GM18508 (cell line): Measurements from ENCODE around the gene THEMIS.
"Not testable (repeated sequence)": the region's sequence is repeated elsewhere in the genome, so short reads cannot be mapped to it uniquely, and the experiment has no call there.

Source experiments
- ATAC-seq: cut with Tn5 transposase; IDR thresholded peaks from one replicate; pipeline ENCODE4 v1.9.1; 2021; ENCODE audit warnings: moderate number of reproducible peaks; ENCODE audit not compliant: insufficient read depth, unreplicated experiment

Gene THEMIS, protein sequence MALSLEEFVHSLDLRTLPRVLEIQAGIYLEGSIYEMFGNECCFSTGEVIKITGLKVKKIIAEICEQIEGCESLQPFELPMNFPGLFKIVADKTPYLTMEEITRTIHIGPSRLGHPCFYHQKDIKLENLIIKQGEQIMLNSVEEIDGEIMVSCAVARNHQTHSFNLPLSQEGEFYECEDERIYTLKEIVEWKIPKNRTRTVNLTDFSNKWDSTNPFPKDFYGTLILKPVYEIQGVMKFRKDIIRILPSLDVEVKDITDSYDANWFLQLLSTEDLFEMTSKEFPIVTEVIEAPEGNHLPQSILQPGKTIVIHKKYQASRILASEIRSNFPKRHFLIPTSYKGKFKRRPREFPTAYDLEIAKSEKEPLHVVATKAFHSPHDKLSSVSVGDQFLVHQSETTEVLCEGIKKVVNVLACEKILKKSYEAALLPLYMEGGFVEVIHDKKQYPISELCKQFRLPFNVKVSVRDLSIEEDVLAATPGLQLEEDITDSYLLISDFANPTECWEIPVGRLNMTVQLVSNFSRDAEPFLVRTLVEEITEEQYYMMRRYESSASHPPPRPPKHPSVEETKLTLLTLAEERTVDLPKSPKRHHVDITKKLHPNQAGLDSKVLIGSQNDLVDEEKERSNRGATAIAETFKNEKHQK

DNA sequence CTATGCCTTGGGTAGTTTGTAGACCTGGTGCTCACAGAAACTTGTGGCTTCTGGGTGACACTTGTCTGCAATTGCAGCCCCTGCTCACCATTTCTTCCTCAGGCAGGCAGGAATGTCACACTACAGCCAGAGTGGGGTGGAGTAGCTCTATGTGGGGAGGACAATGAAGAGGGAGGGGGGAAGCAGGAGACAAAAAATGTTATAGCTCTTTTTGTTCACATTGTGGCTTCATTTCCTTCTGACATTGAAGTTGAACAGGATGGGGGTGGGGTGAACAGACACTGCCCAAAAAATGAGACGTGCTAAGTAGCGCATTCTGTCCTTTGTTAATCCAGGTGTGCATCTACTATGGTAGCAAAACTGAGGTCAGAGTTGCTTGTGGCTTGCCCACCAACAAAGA, at the start of gene THEMIS:
Gene THEMIS, minus strand, starts transcription at position 124 of the 400 bp plus-strand sequence. CDS start 126 bp downstream, outside the sequence.
- no peak for ATAC-seq

DNA sequence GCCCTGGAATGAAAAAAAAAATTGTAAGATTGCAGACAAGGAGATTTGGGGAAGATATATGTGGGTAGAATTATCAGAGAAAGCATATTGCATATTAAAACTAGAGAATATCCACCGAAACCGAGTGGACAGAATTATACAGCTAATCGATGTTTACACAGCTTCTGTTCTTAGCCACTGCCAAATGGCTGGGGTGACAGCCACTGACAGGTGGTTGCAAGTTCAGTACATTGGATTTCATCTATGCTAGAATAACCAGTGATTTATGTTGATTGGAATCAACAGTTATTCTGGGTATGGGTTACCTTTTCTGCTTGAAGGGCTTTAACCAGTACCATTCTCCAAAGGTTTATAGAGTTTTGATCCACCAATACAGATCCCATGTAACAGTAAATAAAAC, 48.4 kb upstream of the THEMIS start:
- no peak for ATAC-seq

DNA sequence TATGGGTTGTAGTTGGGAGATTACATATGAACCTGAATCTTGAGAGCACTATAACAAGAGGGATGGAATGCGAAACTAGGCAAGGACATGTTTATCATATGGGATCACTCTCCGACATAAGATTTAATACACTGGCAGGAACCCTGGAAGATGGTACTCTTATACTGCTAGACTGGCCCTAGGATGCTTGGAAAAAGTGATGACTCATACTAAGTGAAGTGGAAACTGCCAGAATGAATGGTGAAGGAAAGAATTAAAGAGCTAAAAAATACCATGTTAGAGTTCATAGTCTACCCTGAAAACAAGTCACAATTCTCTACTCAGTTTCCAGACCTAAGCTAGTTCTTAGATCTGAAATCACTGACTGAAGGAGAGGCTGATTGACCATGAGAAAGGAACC, 45.5 kb upstream of the THEMIS start:
- no peak for ATAC-seq

DNA sequence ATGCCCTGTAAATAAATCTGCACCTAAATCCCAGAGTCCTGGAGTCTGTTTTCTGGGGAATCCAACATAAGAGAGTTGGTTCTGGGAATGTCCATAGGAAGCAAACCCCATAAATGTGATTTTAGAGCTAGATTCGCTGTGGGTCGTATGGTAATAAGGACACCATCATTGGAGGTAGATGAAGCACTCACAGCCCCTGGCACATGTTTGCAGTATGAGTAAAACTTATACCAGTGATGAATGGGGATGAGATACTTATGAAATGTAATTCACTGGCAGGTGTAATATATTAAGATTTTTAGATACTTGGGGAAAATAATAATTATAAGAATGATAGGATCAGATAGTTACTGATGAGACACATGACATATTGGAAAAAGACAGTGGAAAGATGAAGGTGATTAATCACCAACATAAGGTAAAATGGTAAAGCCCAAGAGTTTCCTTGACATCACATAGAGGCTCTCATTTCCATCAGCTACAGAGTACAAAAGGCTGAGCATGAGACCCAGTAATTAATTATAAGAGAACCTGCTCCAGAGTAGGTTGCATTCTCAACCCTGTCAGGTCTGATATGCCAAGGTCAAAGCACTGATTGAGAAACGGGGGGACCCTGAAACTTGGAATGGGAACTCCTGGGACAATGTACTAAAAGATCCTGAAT, 44.7 kb upstream of the THEMIS start:
- no peak for ATAC-seq

DNA sequence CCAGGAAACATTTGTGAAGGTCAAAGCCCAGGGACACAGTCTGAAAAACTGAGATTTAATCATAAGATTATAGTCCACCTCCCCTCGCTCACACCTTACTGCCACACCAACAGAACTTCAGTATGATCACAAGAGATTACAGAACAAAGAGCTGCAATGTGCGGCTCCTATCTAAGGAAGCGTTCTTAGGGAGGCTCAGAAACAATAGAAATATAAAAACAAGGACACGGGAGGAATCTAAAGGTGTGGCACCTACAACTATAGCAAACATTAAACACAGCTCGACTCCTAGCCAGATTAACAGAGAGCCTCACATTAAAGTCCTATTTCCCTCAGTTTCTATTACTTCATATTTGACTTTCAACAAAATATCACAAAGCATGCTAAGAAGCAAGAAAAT, 40.4 kb upstream of the THEMIS start:
- no peak for ATAC-seq

DNA sequence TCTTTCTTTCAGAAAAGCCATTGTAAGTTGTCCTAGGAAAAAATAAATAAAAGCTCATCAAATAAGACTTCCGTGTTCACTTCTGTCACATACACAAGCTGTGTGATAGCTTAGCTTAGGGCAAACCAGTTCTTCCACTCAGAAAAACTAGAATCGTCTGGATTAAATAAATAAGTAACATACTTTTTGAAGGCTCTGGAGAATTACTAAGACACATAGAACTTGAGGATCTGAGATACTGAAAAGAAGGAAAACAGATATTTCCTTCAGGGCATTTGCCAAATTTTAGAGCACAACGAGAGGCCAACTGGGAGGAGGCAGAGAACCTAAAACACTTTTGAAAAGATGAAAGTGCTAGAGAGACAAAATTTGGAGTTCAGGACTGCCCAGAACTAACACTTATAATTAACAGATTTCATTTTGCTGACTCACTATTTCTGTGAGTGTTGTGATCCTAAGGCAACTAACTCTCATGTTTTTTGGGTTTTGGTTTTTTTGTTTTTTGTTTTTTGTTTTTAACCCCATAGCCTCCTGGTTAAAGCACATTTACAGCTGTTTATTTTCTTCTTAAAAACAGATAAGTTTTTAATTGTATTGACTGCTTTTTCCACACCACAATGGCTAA, 38.7 kb upstream of the THEMIS start:
- no peak for ATAC-seq

DNA sequence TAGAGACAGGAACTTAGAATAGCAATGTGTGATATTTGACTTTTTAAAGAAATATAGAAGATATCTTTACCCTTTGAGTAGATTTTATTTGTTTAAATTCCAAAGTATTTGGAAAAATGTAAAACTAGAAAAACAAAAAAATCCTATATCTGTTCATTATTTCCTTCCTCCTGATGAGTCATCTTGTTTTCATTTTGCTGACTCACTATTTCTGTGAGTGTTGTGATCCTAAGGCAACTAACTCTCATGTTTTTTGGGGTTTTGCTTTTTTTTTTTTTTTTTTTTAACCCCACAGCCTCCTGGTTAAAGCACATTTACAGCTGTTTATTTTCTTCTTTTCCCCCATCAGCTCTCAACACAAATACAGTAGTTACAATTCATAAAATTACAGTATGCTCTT, 37.8 kb upstream of the THEMIS start:
- ATAC-seq = no peak

DNA sequence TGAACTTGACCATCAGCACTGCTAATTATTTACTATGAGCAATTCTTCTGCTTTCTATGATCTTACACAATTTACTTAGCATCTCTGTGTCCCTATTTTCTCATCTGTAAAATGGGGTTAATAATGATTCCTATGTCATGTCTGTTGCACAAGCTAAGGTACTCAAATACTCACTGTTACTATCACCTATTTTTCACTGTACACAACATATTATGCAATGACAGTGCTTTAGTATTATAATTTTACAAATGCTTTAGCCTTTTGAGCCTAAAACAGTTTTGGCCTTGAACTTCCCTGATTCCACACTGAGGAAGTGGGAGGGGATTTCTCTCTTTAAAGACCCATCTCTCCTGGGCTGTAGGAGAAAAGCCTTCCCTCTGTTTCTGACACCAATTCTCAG, 36.9 kb upstream of the THEMIS start:
- no peak for ATAC-seq

DNA sequence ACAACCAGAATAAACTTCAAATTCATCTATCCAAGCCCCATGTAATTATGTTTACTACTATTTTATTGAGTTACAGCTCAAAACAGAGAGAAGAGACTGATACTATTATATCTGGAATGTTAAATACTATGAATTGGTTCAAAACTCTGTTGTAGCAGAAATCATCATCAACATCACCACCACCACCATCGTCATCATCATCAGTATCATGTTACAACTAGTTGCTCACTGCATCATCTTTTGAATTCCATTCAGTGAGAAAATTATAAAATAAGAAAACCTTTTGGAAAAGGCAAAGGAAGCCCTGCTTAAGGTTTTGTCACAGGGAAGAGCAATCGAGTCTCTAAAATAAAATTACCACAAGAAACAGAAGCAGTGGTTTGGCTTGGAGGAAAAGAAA, 36.2 kb upstream of the THEMIS start:
- ATAC-seq = no peak

DNA sequence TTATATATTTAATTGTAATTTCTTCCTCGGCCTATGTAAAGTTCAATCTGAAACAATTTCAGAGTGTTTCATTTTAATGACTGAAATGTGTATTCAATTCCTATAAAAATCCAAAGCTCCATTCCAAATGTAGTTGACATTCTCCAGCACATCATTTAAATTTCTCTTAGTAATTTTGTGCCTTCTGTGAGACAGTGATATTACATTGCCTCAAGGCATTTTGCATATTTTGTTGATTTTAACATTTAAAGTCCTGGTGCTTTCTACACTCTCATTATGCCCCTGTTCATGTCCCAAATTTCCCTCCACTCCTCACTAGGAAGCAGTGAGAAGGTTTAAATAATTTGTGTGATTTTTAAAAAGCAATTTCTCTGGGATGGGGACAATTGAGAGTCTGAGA, 34.1 kb upstream of the THEMIS start:
- ATAC-seq = no peak

DNA sequence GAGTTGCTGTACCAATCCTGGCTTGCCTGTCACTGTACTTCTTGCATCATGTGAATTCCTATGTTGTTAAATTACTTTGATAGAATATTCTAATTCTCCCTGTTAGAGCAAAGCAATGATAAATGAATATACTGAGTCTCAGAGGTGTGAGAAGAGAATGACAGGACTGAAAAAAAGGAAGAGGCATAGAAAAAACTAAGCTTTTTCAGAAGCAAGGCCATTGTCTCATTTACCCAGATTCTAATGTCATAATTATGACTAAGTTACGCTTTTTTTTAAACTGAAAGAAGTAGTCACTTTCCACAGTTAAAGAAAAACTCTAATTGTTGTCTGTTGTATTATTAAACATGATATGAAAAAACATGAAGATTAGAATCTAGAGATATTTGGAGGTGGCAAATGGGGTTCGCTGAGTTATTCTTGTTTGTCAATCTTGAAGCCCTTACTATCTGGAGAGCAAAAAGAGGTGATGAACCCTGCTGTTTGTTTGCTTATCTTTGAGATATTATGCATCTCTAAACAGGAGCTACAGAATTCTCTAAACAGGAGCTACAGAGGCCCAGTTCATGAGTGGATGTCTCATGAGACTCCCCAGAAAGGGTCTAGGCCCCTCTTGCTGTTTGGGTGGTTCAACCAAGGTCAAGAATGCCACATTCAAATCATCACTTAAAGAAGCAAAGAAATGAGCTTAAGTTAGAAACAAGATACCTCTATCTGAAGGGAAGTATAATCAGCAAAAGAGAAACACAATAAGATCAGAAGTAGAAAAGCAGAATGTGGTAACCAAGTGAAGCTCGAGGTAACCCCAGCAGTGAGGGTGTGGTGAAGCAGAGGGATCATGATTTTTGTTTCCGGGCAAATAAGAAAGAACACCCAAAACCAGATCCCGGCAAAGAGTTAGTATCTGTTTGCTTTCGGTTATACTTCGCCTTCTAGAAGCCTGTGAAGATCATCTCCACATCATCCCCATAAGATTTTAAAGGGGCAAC, 33.3 kb upstream of the THEMIS start:
- no peak for ATAC-seq

DNA sequence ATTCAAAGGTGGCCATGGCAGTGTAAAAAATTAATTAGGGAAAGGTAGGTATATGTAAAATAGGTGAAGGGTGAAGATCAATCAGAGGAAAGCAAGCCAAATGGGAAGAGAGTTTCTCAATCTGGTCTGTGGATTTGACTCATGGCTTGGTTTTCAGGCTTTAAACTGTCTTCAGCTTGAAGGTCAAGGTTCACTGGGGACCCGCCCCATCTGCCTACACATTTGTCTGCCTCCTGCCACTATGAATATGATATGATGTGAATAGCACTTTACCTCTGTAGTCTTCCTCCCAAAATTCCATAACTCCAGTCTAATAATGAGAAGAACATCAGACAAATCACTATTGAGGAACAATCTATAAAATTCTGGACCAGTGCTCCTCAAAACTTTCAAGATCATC, 32.3 kb upstream of the THEMIS start:
- ATAC-seq = no peak

DNA sequence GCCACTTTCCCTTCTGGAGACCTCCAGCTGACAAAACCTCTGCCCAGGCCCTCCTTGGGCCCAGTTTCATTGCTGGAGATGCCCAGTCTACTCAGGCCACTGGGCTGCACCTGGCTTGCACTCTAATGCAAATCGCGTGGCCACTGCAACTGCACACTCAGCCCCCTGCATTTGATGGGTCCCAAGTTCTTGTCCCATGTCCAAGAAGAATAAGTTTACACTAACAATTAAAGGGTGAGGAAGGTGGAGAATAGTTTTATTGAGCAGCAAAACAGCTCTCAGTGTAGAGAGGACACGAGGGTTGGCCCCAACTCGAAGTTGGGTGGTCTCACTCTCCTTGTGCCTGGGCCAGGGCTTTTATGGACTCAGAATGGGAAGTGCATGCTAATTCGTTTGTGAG, 31.9 kb upstream of the THEMIS start:
- ATAC-seq = no peak

DNA sequence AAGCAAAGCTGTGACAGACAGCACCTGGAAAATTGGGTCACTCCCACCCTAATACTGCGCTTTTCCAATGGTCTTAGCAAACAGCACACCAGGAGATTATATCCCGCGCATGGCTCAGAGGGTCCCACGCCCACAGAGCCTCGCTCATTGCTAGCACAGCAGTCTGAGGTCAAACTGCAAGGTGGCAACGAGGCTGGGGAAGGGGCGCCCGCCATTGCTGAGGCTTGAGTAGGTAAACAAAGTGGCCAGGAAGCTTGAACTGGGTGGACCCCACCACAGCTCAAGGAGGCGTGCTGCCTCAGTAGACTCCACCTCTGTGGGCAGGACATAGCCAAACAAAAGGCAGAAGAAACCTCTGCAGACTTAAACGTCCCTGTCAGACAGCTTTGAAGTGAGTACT, 25.6 kb upstream of the THEMIS start:
- not testable (repeated sequence) for ATAC-seq

DNA sequence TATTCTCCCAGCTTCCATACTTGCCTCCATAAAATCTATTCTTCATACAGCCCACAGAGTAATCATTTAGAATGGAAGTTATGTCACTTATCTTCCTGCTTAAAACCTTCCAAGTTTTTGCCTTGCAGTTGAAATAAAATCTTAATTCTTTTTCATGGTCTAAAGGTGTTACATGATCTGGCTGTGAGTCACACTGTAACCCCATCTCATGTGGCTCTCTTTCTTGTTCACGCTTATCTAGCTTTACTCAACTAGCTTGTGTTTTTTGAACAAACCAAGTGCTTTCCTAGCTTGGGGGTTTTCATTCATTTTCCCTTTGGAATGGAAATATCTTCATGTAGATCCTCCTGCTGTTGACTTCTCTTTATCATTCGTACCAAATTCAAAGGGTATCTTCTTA, 23.6 kb upstream of the THEMIS start:
- no peak for ATAC-seq

DNA sequence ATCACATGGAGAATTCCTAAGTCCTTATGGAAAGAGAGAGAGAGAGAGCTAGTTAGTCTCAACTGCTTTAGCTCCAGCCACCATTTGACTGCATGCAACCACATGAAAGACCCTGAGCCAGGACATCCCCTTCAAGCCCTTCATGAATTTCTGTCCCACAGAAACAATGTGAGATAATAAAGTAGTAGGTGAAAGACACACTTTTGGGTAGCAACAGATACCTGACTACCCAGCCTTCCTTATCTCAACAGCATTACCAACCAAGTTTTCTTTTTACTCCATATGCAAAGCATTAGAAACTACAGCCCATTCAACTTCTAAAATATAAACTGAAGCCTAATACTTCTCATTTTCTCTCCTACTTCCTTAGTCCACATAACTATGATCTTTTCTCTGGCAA, 23.2 kb upstream of the THEMIS start:
- ATAC-seq = no peak

DNA sequence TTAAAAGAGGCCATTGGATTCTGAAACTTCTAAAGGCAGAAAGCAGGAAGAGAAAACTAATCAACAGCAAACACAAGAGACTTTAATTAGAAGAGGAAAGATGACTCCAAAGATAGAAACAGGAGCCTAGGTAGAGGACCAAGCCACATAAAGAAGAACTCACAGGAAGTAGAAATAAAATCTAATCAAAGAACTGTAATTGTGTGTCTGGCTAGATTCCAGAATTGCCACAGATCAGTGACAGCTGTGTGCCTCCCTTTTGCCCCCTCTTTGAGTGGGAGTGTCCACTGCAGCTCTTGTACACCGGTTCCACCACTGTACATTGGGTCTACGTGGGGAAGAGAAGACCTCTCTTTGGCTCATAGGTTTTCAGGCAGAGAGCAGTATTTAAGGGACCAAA, 22.3 kb upstream of the THEMIS start:
- ATAC-seq = no peak

DNA sequence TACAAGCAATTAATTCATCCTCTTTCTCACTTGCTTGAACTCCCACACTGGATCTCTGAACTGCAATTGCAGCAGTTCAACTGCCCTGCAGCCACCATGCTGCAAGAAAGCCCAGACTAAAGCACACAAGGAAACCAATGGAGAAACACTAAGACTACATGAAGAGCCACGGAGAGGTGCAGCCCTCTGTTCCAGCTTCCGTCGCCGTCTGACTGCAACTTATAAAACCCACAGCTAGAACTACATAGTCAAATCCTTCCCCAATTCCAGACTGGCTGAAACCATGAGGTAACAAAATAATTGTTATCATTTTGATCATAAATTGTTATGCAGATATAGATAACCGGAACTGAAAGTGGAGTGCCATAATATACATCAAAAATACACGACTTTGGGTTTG, 21.1 kb upstream of the THEMIS start:
- no peak for ATAC-seq

DNA sequence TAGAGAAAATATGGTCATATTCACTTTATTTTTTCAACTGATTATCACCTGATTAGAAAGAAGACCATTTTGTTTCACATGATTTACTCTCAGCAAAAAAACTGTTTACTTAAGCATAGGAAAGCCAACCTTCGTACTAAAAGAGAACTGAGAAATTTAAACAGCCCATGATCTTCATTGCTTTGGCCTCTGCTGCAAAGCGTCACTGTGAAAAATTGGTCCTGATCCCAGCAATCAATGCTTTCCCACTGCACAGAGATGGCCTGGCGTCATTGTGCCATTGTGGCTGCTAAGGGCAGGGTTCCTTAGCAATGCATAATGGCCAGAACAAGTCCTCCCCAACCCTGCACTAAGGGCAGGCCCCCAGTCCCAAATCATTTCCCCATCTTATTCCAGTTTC, 19.9 kb upstream of the THEMIS start:
- ATAC-seq = no peak
